A673 (cell line): ENCODE measurements around the gene ASTN2. TPM values are rescaled to one million over a fixed set of nuclear protein-coding genes. Genes with fewer than 3 reads are reported as not detected.

Experiments used
- BruUV-seq: library from RNA; stranded (reverse); fragments of 400-500 nt; replicated peaks from 2 replicates; lab custom pipeline; 2021; lab: Mats Ljungman, UMichigan
- CTCF ChIA-PET: fragments of 300-600 bp; sonication (Branson Sonifier 250); formaldehyde crosslinking; loops from one replicate; lab custom pipeline; 2022; ENCODE audit warnings: antibody characterized with exemption; lab: Charles Lee
- POLR2A ChIA-PET: fragments of 300-600 bp; sonication (Branson Sonifier 250); formaldehyde crosslinking; loops from one replicate; lab custom pipeline; 2022; ENCODE audit warnings: antibody characterized with exemption; ENCODE audit not compliant: low non-redundant PET; lab: Charles Lee
- DNase-seq: peaks from one replicate; pipeline ENCODE4 v3.0.0-alpha.2; 2015; ENCODE audit warnings: low spot score
- H3K27ac ChIP-seq: fragments of 200-600 bp; sonication (generic); 2 replicates; pipeline ENCODE4 v1.5.1; 2016; ENCODE audit warnings: mixed run types, low read depth, mild to moderate bottlenecking, mixed read lengths, antibody characterized with exemption, low read length; ENCODE audit not compliant: poor library complexity, severe bottlenecking
- H3K27me3 ChIP-seq: fragments of 200-600 bp; sonication (generic); replicated peaks from 2 replicates; pipeline ENCODE4 v1.6.1; 2017; ENCODE audit warnings: mixed run types, low read depth, mild to moderate bottlenecking, mixed read lengths, antibody characterized with exemption, low read length; ENCODE audit not compliant: insufficient read depth, poor library complexity
- H3K36me3 ChIP-seq: fragments of 200-600 bp; sonication (generic); 2 replicates; pipeline ENCODE4 v1.6.1; 2016; ENCODE audit warnings: mixed run types, mild to moderate bottlenecking, mixed read lengths, antibody characterized with exemption, low read length; ENCODE audit not compliant: insufficient read depth, poor library complexity, severe bottlenecking
- H3K4me1 ChIP-seq: fragments of 200-600 bp; sonication (generic); 2 replicates; pipeline ENCODE4 v1.6.1; 2017; ENCODE audit warnings: mixed run types, mild to moderate bottlenecking, mixed read lengths, antibody characterized with exemption, low read length; ENCODE audit not compliant: insufficient read depth, poor library complexity, severe bottlenecking
- H3K4me3 ChIP-seq: fragments of 200-600 bp; sonication (generic); 2 replicates; pipeline ENCODE4 v1.5.1; 2016; ENCODE audit warnings: low read depth, mixed run types, mild to moderate bottlenecking, mixed read lengths, low read length; ENCODE audit not compliant: poor library complexity, severe bottlenecking
- H3K9me3 ChIP-seq: fragments of 200-600 bp; sonication (generic); 2 replicates; pipeline ENCODE4 v1.6.1; 2016; ENCODE audit warnings: mixed run types, low read depth, mild to moderate bottlenecking, mixed read lengths, antibody characterized with exemption, low read length; ENCODE audit not compliant: poor library complexity, severe bottlenecking
- CTCF ChIP-seq: fragments of 300-800, 200-600 bp; sonication (generic); conservative IDR thresholded peaks from 2 replicates; pipeline ENCODE4 v1.5.1; 2017; ENCODE audit warnings: low read depth, mild to moderate bottlenecking, antibody characterized with exemption, low read length, moderate library complexity, mixed read lengths
- EZH2 ChIP-seq: fragments of 200-600 bp; sonication (generic); IDR thresholded peaks from 2 replicates; pipeline ENCODE4 v1.6.1; 2017; ENCODE audit warnings: borderline replicate concordance, low read depth, mild to moderate bottlenecking, mixed read lengths, antibody characterized with exemption, low read length; ENCODE audit not compliant: poor library complexity, severe bottlenecking
- intact Hi-C: fragments of 100-400 bp; cut with micrococcal nuclease; formaldehyde crosslinking; loops from one replicate; pipeline ENCODE4 v1.10.0; 2022; ENCODE audit not compliant: unreplicated experiment
- total RNA-seq: library from RNA; stranded (reverse); gene quantifications from 2 replicates; pipeline ENCODE4 v1.2.3, GENCODE V29; 2021

Gene ASTN2
- total RNA-seq, 1 experiment from 2014 or later = 3.4 TPM

- ChIA-PET CTCF (no interaction called here), POLR2A (no interaction called here)
- no peak for TF ChIP-seq CTCF
- TF ChIP-seq EZH2 = no peak
- Histone ChIP-seq H3K36me3 (peaks cover 78% of the 10 kb centered on the region), H3K27ac (no peak overlapping the region), H3K4me3 (no peak overlapping the region), H3K27me3 (no peaks in the 10 kb centered on the region), H3K9me3 (no peaks in the 10 kb centered on the region), H3K4me1 (no peaks in the 10 kb centered on the region)
- intact Hi-C loops = no loop called here
- BruUV-seq = no TSS peak
- DNase-seq = no peak
Observed at GRCh38 chr9:116382053-116382452, 1032.8 kb downstream of the ASTN2 start.

GRCh38 chr9:116381350-116381749, 1033.5 kb downstream of the ASTN2 start:
- BruUV-seq = no TSS peak
- intact Hi-C loops = no loop called here
- Histone ChIP-seq H3K4me3 (no peak overlapping the region), H3K27ac (no peak overlapping the region), H3K27me3 (no peaks in the 10 kb centered on the region), H3K4me1 (no peaks in the 10 kb centered on the region), H3K36me3 (peaks cover 81% of the 10 kb centered on the region), H3K9me3 (no peaks in the 10 kb centered on the region)
- no peak for DNase-seq
- CTCF ChIA-PET = no interaction called here
- no peak for TF ChIP-seq EZH2
- TF ChIP-seq CTCF = no peak
- POLR2A ChIA-PET = no interaction called here

GRCh38 chr9:116380496-116380995, 1034.3 kb downstream of the ASTN2 start:
- ChIA-PET CTCF (no interaction called here), POLR2A (no interaction called here)
- peaks cover 81% of the 10 kb centered on the region for H3K36me3 ChIP-seq
- intact Hi-C loops = no loop called here
- DNase-seq = no peak
- no peaks in the 10 kb centered on the region for H3K4me1 ChIP-seq
- no peak for TF ChIP-seq EZH2
- TF ChIP-seq CTCF = no peak
- BruUV-seq = no TSS peak
- no peak overlapping the region for H3K27ac ChIP-seq
- no peaks in the 10 kb centered on the region for H3K27me3 ChIP-seq
- no peaks in the 10 kb centered on the region for H3K9me3 ChIP-seq
- no peak overlapping the region for H3K4me3 ChIP-seq
